GM18499 (cell line): ENCODE results near the gene RBM20.
"Not testable (repeated sequence)": the region's sequence is repeated elsewhere in the genome, so short reads cannot be mapped to it uniquely, and the experiment has no call there.

Experiments used
- ATAC-seq: cut with Tn5 transposase; IDR thresholded peaks from one replicate; pipeline ENCODE4 v1.9.1; 2021; ENCODE audit warnings: moderate number of reproducible peaks; ENCODE audit not compliant: insufficient read depth, unreplicated experiment

RBM20 gene

GRCh38 chr10:110646417-110647135 lies 2.4 kb downstream of the RBM20 start:
- ATAC-seq: no peak

DNA sequence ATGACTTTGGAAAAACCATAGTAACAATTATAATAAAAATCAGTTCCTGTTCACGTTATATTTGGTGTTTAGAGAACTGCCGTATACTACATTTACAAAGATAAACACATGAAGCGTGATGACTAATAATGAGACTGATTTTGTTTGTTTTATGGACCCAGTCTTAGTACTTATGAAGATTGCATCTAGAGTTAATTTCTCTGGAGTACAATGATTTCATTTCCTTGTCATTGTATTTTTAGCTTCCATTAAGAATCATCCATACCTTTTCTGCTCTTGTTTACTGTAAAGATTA lies 2.9 kb downstream of the RBM20 start:
- ATAC-seq: no peak

DNA sequence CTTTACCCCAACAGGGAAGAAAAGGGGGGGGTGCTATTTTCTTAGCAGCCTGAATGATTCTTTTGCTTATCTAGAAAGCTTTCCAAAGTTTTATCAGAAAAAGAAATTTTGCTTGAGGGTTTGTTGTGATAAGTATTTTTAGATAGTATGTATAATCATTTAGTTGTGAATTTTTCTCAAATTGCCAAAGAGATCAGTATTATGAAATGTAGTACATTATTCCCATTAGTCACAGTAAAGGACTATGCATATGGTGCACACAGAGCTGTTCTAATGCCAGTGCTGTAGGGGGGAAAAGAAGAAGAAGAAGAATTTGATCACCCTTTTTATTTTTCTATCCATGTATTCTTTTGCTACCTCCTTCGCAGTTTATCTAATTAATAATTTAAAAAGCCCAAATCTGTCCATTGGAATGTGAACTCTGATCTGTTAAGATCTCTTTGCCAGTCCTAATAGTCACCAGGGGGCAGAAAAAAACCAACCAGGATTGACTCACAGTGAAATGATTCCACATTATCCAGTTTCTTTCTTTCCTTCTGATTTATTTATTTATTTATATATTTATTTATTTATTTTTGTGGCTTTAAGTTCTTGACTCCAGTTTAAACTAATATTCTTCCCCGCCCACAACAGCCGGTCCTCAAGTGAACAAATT lies 4.7 kb downstream of the RBM20 start:
- ATAC-seq: no peak

GRCh38 chr10:110649347-110650264 lies 5.5 kb downstream of the RBM20 start:
- ATAC-seq: no peak

- ATAC-seq: no peak
Measured at GRCh38 chr10:110650265-110650668, 6.1 kb downstream of the RBM20 start.

- ATAC-seq: peak; percentile 71
Measured at GRCh38 chr10:110651044-110651958, 7.2 kb downstream of the RBM20 start.

GRCh38 chr10:110652475-110653118 lies 8.5 kb downstream of the RBM20 start:
- no peak for ATAC-seq

DNA sequence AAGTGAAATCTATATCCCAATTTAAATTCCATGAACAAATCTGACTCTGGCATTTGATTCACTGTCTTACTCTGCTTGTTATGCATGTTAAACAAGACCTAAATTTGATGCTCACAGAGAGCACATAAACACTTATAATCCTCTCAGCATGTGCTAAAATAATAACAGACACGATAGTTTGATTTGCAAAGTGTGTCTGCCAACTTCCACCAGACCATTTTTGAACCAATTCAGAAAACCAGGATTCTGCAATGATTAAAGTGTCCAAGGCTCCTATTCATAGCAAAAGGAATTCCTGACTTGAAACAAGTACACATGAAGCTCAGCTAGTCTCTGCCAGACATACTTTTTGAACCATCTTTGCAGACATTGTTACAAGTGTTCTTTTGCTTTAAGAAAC lies 11.2 kb downstream of the RBM20 start:
- ATAC-seq: no peak

- no peak for ATAC-seq
Measured at GRCh38 chr10:110656612-110657011, 12.5 kb downstream of the RBM20 start.

GRCh38 chr10:110657973-110658691 lies 14.0 kb downstream of the RBM20 start:
- no peak for ATAC-seq

DNA sequence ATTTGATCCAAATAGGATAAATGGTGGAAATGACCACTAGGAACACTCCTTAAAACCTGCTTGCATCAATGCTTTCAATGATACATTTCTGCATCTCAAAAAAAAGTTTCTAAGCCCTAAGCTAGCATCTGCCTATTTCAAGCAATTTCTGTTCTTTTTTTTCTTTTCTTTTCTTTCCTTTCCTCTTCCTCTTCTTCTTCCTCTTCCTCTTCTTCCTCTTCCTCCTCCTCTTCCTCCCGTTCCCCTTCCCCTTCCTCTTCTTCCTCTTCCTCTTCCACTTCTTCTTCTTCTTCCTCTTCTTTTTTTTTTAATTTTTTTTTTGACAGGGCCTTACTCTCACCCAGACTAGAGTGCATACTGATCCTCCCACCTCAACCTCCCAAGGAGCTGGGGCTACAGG lies 15.4 kb downstream of the RBM20 start:
- ATAC-seq: no peak

GRCh38 chr10:110660289-110660688 lies 16.2 kb downstream of the RBM20 start:
- not testable (repeated sequence) for ATAC-seq

- ATAC-seq: no peak
Measured at GRCh38 chr10:110661292-110661691, 17.2 kb downstream of the RBM20 start.

DNA sequence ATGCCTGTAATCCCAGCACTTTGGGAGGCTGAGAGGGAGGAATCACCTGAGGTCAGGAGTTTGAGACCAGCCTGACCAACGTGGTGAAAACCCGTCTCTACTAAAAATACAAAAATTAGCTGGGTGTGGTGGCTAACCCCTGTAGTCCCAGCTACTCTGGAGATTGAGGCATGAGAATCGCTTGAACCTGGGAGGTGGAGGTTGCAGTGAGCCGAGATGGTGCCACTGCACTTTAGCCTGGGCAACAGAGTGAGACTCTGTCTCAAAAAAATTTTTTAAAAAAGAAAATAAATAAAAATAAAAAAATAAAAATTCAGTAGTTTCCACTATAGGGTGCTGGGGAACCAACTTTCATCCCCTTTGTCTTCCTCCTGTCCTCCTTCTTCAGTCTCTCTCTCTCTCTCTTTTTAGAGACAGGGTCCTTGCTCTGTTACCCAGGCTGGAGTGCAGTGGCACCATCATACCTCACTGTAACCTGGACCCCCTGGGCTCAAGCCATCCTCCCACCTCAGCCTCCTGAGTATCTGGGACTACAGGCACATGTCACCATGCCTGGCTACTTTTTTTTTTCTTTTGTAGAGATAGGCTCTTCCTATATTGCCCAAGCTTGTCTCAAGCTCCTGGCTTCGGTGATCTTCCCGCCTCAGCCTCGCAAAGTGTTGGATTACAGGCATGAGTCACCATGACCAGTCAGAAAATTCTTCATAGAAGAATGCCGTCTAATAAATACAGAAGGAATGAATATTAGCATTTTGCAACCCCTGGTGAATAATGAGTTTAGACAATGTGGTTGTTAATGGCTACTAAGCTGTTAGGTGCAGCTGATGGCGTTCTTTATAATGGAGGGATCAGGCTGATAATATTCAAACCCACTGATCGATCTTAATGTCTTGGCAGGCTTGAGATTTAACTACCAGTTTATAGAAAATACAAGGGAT lies 20.6 kb downstream of the RBM20 start:
- no peak for ATAC-seq

DNA sequence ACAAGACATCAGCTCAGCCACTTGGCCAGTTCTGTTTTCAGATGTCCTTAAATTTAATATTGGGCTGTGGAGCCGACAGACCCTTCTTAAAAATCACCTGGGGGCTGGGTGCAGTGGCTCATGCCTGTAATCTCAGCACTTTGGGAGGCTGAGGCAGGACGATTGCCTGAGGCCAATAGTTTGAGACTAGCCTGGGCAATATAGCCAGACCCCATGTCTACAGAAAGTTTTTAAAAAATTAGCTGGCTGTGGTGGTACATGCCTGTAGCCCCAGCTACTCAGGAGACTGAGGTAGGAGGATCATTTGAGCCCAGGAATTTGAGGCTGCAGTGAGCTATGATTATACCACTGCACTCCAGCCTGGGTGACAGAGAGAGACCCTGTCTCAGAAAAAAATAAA lies 22.1 kb downstream of the RBM20 start:
- ATAC-seq: not testable (repeated sequence)

- ATAC-seq: no peak
Measured at GRCh38 chr10:110666673-110667072, 22.5 kb downstream of the RBM20 start.

GRCh38 chr10:110667620-110668343 lies 23.6 kb downstream of the RBM20 start:
- ATAC-seq: no peak
